ENCODE data around the gene PRIMA1.

Gene PRIMA1

DNA sequence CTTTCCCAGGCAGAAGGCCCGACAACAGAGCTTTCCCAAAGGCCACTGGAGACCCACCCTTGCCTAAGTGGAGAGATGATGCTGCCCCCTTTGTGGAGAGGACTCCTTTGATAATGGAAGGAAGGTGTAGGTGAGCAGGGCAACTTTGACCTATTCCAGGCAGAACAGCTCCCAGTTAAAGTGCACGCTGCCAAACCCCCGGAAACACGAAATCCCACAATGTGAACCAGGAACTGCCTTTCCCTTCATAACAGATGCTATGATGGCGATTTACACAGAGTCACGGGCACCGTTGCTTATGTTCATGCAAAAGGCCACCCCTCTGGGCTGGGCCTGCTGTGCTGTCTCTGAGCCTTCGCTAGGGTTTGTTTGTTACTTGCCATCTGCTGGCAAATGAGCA, 34.6 kb downstream of the PRIMA1 start:
- no peak for DNase-seq (ENCODE audit: low read depth)

- no peak for DNase-seq (ENCODE audit: low read depth)
Observed at GRCh38 chr14:93752980-93753561, 35.2 kb downstream of the PRIMA1 start.

- no peak for DNase-seq (ENCODE audit: low read depth)
Observed at GRCh38 chr14:93751946-93752655, 36.2 kb downstream of the PRIMA1 start.

DNA sequence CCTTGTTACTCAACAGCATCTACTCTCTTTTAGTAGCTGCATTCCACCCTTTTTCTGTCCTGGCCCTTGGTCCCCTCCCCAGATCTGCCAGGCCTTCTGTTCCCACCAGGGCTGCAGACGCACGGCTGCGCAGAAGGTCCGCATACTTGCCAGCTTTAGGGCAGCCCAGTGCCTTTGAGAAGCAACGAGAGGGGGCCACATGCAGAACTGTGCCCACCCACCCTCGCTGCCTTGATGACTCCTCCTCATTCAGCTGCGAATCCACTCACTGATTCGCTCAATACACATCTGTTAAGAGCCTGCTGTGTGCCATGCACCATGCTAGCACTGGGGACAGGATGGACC, 39.2 kb downstream of the PRIMA1 start:
- DNase-seq (ENCODE audit: low read depth) = no peak

GRCh38 chr14:93748208-93749075, 39.8 kb downstream of the PRIMA1 start:
- no peak for DNase-seq (ENCODE audit: low read depth)

DNA sequence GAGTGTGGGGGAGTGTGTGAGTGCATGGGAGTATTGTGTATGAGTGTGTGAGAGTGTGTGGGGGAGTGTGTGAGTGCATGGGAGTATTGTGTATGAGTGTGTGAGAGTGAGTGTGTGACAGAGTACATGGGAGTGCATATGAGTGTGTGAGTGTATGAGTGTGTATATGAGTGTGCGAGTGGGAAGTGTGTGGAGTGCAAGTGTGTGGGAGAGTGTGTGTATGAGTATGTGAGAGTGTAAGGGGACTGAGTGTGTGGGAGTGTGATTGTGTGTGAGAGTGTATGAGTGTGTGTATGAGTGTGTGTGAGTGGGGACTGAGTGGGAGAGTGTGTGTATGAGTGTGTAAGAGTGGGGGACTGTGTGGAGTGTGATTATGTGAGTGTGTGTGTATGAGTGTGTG, 40.7 kb downstream of the PRIMA1 start:
- DNase-seq (ENCODE audit: low read depth) = no peak

- no peak for DNase-seq (ENCODE audit: low read depth)
Observed at GRCh38 chr14:93747102-93747501, 41.2 kb downstream of the PRIMA1 start.

DNA sequence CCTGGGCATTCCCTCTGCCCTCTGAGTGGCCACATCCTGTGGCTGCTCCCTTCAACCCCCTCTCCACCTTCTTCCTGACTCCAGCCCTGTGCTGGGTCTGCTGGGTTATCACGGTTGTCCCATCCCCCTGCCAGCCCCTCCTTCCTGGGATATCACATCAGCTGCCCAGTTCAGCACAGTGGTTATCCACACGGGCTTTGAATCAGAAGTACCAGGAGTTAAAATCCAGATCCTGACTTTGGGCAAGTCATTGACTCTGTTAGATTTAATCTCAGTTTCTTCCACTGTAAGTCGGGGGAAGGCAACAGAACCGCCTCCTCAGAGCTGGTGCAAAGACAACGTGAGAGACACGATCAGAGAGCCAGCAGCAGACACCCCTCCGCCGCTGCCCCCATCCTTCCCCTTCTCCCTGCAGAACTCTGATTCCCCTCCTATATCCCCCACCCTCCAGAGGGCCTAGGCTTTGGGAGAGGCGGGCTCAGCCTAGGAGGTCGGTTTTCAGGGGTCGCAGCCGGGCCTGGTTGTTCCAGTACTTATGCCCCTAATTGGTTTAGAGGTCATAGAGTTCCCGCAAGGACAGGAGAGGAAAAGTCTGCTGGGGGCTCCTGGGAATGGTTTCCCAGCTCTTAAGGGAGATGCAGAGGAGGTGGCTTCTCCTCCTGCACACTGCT, 42.5 kb downstream of the PRIMA1 start:
- no peak for DNase-seq (ENCODE audit: low read depth)

DNA sequence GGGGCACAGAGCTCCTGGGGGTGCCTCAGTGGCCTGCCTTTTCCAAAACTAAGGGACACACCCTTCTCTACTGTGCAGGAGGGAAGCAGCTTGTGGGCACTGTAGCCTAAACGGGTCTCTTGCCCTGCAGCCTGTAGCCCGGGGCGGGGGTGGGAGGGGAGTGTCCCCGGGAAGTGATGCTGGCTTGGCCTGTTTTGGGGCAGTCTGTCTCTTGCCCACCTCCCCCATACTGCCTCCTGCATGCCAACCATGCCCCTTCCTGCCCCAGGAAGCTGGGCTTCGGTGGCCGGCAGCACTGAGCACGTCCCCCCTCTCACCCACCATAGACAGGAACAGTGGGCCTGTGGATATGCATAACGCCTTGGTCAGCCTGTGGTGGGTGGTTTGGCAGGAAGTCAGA, 43.4 kb downstream of the PRIMA1 start:
- DNase-seq (ENCODE audit: low read depth) = no peak

- no peak for DNase-seq (ENCODE audit: low read depth)
Observed at GRCh38 chr14:93744176-93744575, 44.1 kb downstream of the PRIMA1 start.

DNA sequence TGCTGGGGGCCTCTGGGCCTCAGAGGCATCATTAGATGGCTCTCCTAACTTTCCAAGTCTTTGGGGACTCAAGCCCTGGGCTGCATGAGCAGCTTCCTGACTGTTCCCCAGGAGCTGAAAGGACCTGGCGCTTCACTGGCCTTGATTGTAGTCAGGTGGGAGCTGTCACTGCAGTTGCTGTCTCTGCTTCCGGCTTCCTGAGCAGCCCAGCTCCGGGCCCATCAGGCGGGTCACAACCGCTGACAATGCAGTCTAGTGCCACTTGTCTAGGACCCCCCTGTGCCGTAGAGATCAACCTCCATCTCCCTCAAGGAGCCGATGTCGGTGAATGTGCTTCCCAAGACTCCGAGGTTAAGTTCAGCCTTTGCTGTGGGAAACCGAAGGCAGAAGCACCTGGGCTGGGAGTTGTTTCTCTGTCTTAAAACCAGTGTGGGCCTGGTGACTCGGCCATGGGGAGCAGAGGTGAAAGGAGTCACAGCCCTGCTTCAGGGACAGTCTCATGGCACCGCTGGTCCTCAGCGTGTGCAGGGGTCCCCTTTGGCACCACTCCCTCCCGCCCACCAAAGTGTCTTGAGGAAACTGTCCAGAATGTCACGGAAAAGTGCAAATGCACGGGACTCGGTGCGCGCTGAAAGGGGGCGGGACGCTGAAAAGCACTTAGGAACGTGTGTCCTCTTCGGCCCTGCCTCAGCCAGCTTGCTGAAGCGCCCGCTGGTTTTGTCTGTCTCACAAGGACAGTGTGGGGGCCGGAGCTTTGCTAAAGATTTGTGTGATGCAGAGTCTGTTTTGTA, 44.8 kb downstream of the PRIMA1 start:
- no peak for DNase-seq (ENCODE audit: low read depth)

- DNase-seq (ENCODE audit: low read depth) = no peak
Observed at GRCh38 chr14:93742761-93743160, 45.5 kb downstream of the PRIMA1 start.

DNA sequence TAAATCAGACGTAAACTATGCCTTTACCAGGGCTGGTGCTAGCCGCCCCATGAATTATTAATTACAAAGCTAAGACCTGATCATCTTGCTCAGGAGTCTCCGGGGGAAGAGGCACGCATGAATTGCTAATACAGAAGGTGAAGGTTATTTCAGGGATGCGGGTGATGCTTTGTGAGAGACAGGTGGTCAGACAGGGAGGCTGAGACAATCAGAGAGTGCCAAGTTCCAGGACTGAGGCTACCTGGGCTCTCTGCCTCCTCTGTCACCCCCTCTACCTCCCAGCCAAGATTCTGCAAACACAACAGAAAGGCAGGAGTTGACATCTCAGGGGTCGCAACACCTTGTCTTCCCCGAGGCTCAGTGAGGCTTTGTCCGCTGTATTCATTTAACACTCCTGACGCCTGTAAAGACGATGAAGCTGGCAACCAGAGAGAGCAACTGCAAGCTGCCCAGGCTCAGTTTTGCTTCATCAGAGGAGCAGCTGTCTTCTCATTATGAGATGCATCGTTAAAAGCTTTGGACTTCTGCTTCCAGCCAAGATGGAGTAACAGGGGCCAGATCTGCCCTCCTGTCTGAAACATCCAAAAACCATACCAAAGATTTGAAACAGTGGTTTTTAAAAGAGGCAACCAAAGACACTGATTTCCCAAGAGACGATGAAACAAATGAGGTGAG, 46.6 kb downstream of the PRIMA1 start:
- no peak for DNase-seq (ENCODE audit: low read depth)

- no peak for DNase-seq (ENCODE audit: low read depth)
Observed at GRCh38 chr14:93737634-93738033, 50.7 kb downstream of the PRIMA1 start.

DNA sequence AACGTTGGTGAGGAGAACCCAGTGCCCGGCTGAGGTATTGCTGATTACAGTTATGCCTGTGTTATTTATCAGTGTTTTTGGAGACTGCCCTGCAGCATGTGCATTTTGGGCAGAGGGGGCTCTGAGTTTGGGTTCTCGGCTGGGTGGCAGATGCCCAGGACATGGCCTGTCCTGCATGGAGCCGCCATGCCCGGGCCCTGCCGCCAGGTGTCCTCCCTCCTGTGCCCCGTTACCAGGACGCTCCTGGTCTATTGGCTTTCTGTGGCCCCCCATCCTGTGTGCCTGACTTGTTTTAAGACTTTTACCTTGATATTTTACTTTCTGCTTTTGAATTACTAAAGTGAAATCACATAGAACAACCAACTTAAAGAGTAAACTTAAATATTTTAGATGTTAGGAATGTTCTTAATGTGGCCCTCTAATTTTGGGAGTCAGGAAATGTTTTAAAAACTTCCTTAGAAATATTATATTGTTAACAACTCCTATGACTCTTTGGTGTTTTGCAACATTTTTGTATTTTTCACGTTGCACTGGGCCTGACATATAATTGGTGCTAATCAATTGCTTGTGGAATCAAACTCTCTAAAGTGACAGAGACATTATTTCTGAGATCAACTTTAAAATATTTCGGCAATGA, 51.8 kb downstream of the PRIMA1 start:
- DNase-seq (ENCODE audit: low read depth) = no peak

GRCh38 chr14:93735206-93735605, 53.1 kb downstream of the PRIMA1 start:
- no peak for DNase-seq (ENCODE audit: low read depth)

GRCh38 chr14:93734086-93734822, 54.0 kb downstream of the PRIMA1 start:
- DNase-seq (ENCODE audit: low read depth) = no peak

GRCh38 chr14:93733631-93734030, 54.7 kb downstream of the PRIMA1 start:
- DNase-seq (ENCODE audit: low read depth) = no peak

GRCh38 chr14:93733231-93733630, 55.1 kb downstream of the PRIMA1 start:
- no peak for DNase-seq (ENCODE audit: low read depth)

DNA sequence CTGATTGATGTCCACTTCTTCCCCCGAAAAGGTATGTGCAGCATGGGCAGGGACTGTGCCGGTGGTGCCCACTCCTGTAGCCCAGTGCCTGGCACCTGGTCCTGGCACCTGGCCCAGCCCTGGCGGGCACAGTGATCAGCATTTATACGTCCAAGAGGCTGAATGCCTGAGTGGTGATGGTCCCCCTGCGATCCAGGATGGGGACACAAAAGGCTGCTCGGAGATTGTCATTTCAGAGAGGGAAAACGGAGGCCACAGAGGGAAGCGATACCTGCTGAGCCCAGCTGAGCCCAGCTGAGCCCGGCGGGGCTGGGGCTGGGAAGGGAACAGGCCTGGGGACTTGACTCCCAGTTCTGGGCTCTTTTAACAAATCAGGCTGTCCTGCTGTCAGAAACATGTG, 55.8 kb downstream of the PRIMA1 start:
- DNase-seq (ENCODE audit: low read depth) = no peak
